WTC11 (cell line): ENCODE data around the gene TXNDC2. TPM values are rescaled to one million over a fixed set of nuclear protein-coding genes. Genes with fewer than 3 reads are reported as not detected.

Source experiments
- ATAC-seq: fragments of 200-7000 bp; cut with Tn5 transposase; 2 replicates; pipeline ENCODE4 v1.10.0; 2021; ENCODE audit warnings: mild to moderate bottlenecking, moderate library complexity
- CTCF ChIA-PET: fragments of 300-600 bp; sonication (Branson Sonifier 250); formaldehyde crosslinking; loops from one replicate; lab custom pipeline; 2021; ENCODE audit warnings: antibody characterized with exemption; lab: Charles Lee
- POLR2A ChIA-PET: fragments of 350-600 bp; sonication (Branson Sonifier 250); formaldehyde crosslinking; loops from one replicate; lab custom pipeline; 2021; ENCODE audit warnings: antibody characterized with exemption; lab: Charles Lee
- DNase-seq: peaks from one replicate; pipeline ENCODE4 v3.0.0; 2021; ENCODE audit warnings: low spot score
- H3K27ac Mint-ChIP-seq: 2 replicates; pipeline ENCODE4 v1.8.0; 2021; ENCODE audit warnings: mixed read lengths
- H3K27me3 Mint-ChIP-seq: 2 replicates; pipeline ENCODE4 v1.8.0; 2021; ENCODE audit warnings: low read depth, mild to moderate bottlenecking, moderate library complexity, mixed read lengths
- H3K36me3 Mint-ChIP-seq: 2 replicates; pipeline ENCODE4 v1.8.0; 2021; ENCODE audit warnings: mixed read lengths
- H3K4me1 Mint-ChIP-seq: 2 replicates; pipeline ENCODE4 v1.8.0; 2022; ENCODE audit warnings: mixed read lengths
- H3K4me3 Mint-ChIP-seq: 2 replicates; pipeline ENCODE4 v1.8.0; 2021; ENCODE audit warnings: mild to moderate bottlenecking, moderate library complexity, mixed read lengths
- H3K9me3 Mint-ChIP-seq: 2 replicates; pipeline ENCODE4 v1.8.0; 2021; ENCODE audit warnings: mixed read lengths
- CBFB ChIP-seq: sonication (generic); formaldehyde crosslinking; IDR thresholded peaks from 2 replicates; pipeline ENCODE4 v1.8.1; 2022; ENCODE audit warnings: mild to moderate bottlenecking, low read depth, missing genetic modification reagents
- ESRRA ChIP-seq: sonication (generic); formaldehyde crosslinking; IDR thresholded peaks from 2 replicates; pipeline ENCODE4 v1.8.1; 2022; ENCODE audit warnings: mild to moderate bottlenecking, missing genetic modification reagents, borderline replicate concordance
- ETV6 ChIP-seq: sonication (generic); formaldehyde crosslinking; IDR thresholded peaks from 2 replicates; pipeline ENCODE4 v1.8.1; 2022; ENCODE audit warnings: mild to moderate bottlenecking, missing genetic modification reagents
- GTF2I ChIP-seq: fragments of 250-450 bp; sonication (Bioruptor Pico); conservative IDR thresholded peaks from 2 replicates; pipeline ENCODE4 v1.4.0; 2021; ENCODE audit warnings: mild to moderate bottlenecking
- HMGA2 ChIP-seq: fragments of 250-450 bp; sonication (Bioruptor Pico); IDR thresholded peaks from 2 replicates; pipeline ENCODE4 v1.4.0; 2021; ENCODE audit warnings: mild to moderate bottlenecking, moderate library complexity
- NR2C2 ChIP-seq: sonication (generic); formaldehyde crosslinking; IDR thresholded peaks from 2 replicates; pipeline ENCODE4 v1.8.0; 2022; ENCODE audit warnings: mild to moderate bottlenecking, missing genetic modification reagents
- OVOL2 ChIP-seq: fragments of 250-450 bp; sonication (Bioruptor Pico); IDR thresholded peaks from 2 replicates; pipeline ENCODE4 v1.9.0; 2021; ENCODE audit warnings: mild to moderate bottlenecking, borderline replicate concordance
- PRRX2 ChIP-seq: fragments of 250-450 bp; sonication (Bioruptor Pico); IDR thresholded peaks from 2 replicates; pipeline ENCODE4 v1.8.0; 2021; ENCODE audit warnings: mild to moderate bottlenecking
- TEAD4 ChIP-seq: sonication (generic); formaldehyde crosslinking; IDR thresholded peaks from 2 replicates; pipeline ENCODE4 v1.8.0; 2022; ENCODE audit warnings: mild to moderate bottlenecking, missing genetic modification reagents
- total RNA-seq: library from RNA; stranded (reverse); gene quantifications from 3 replicates; pipeline ENCODE4 v1.2.3, GENCODE V29; 2021
- TF ChIP-seq, protein P1 (sequence below): sonication (generic); formaldehyde crosslinking; conservative IDR thresholded peaks from 2 replicates; pipeline ENCODE4 v1.8.1; 2023; ENCODE audit warnings: mild to moderate bottlenecking, low read depth, missing genetic modification reagents, moderate library complexity
- TF ChIP-seq, protein P2 (sequence below): sonication (generic); formaldehyde crosslinking; IDR thresholded peaks from 2 replicates; pipeline ENCODE4 v1.8.0; 2023; ENCODE audit warnings: missing genetic modification reagents, mild to moderate bottlenecking, borderline replicate concordance
- TF ChIP-seq, protein P3 (sequence below): fragments of 250-450 bp; sonication (Bioruptor Pico); IDR thresholded peaks from 2 replicates; pipeline ENCODE4 v1.8.0; 2021; ENCODE audit warnings: mild to moderate bottlenecking
- TF ChIP-seq, protein P4 (sequence below): sonication (generic); formaldehyde crosslinking; IDR thresholded peaks from 2 replicates; pipeline ENCODE4 v1.8.1; 2023; ENCODE audit warnings: mild to moderate bottlenecking, missing genetic modification reagents, moderate library complexity
- TF ChIP-seq, protein P5 (sequence below): sonication (generic); formaldehyde crosslinking; IDR thresholded peaks from 2 replicates; pipeline ENCODE4 v1.8.1; 2022; ENCODE audit warnings: missing genetic modification reagents, borderline replicate concordance
- TF ChIP-seq, protein P6 (sequence below): sonication (generic); formaldehyde crosslinking; IDR thresholded peaks from 2 replicates; pipeline ENCODE4 v1.8.0; 2022; ENCODE audit warnings: mild to moderate bottlenecking, missing genetic modification reagents

The TXNDC2 gene
- total RNA-seq, 1 experiment from 2014 or later = 0.26 TPM

DNA sequence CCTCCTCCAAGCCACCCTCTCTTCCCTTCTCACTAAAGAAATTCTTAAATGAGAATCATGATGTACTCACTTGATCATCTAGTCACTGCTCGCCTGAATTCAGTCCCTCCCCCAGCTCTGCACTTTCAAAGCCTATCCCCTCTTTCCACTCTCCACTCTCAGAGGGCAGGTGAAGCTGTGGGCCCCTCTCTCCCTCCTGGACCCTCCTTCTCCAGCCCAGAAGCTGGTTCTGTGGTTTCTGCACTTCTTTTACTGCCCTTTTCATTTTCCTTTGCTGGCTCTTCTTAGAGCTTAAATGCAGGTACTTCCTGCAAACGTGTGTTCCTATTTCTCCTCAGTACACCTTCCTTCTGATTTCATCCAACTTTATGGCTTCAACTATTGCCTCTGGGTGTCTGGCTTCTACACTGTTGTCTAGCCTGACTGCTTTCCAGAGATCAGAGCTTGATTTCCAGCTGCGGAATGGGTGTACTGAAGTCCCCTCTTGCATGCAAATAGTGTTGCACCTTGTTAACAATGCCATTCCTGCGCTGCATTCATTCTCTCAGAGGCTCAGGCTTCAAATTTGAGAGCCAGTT, 15.3 kb upstream of the TXNDC2 start:
- Mint-ChIP-seq H3K27me3 (peaks cover 5% of the 10 kb centered on the region; the same call in 1 of the 2 replicates), H3K36me3 (peaks cover 15% of the 10 kb centered on the region), H3K9me3 (peaks cover 16% of the 10 kb centered on the region), H3K27ac (no peak overlapping the region), H3K4me3 (no peak overlapping the region; the same call in 1 of the 2 replicates), H3K4me1 (peaks cover 30% of the 10 kb centered on the region)
- DNase-seq (no peak), ATAC-seq (no peak; the same call in 1 of the 2 replicates)
- CTCF ChIA-PET = interaction anchor here (1.0 kb wide), 1 partner anchor 80 kb away, joined by 3 read pairs; no protein-coding TSS in a partner anchor
- POLR2A ChIA-PET = interaction anchor here (1.3 kb wide), 1 partner anchor 15 kb away, joined by 3 read pairs; the partner anchor contains the start of gene TXNDC2
- TF ChIP-seq CBFB (no peak), PRRX2 (CRISPR knock-in tag) (no peak), HMGA2 (CRISPR knock-in tag) (no peak)

DNA sequence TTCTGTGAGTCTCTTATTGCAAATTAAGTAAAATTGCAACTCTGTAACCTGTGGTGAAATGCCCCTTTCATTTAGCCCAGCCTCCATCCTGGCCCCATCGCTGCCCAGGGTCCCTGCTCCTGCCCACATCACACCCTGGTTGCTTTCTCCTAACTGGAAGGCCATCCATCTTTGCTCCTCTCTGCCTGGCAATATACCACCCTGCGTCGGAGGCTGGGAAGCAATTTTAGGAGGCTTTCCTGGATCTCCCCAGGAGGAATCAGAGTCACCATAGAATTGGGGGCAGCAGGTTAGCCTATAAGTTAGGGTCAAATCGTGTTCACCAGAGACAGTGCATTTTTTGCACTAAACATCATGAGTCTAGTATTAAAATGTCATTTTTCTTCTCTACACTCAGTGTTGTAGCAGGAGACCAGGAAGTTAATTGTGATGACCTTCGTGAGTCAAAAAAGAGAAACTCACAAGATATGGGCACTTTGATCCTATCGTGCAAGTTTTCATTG, 14.5 kb upstream of the TXNDC2 start:
- Mint-ChIP-seq H3K27ac (no peak overlapping the region), H3K27me3 (peaks cover 3% of the 10 kb centered on the region; the same call in 1 of the 2 replicates), H3K4me3 (no peak overlapping the region), H3K4me1 (peaks cover 30% of the 10 kb centered on the region), H3K9me3 (peaks cover 8% of the 10 kb centered on the region), H3K36me3 (peaks cover 7% of the 10 kb centered on the region)
- ATAC-seq (no peak), DNase-seq (no peak)
- POLR2A ChIA-PET = no interaction called here
- CTCF ChIA-PET = no interaction called here
- TF ChIP-seq, protein P1, sequence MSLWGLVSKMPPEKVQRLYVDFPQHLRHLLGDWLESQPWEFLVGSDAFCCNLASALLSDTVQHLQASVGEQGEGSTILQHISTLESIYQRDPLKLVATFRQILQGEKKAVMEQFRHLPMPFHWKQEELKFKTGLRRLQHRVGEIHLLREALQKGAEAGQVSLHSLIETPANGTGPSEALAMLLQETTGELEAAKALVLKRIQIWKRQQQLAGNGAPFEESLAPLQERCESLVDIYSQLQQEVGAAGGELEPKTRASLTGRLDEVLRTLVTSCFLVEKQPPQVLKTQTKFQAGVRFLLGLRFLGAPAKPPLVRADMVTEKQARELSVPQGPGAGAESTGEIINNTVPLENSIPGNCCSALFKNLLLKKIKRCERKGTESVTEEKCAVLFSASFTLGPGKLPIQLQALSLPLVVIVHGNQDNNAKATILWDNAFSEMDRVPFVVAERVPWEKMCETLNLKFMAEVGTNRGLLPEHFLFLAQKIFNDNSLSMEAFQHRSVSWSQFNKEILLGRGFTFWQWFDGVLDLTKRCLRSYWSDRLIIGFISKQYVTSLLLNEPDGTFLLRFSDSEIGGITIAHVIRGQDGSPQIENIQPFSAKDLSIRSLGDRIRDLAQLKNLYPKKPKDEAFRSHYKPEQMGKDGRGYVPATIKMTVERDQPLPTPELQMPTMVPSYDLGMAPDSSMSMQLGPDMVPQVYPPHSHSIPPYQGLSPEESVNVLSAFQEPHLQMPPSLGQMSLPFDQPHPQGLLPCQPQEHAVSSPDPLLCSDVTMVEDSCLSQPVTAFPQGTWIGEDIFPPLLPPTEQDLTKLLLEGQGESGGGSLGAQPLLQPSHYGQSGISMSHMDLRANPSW (CRISPR knock-in tag) = no peak
- no peak for TF ChIP-seq OVOL2 (CRISPR knock-in tag)
- TF ChIP-seq TEAD4 (CRISPR knock-in tag) = no peak
- TF ChIP-seq PRRX2 (CRISPR knock-in tag) = no peak
- no peak for TF ChIP-seq ESRRA
- TF ChIP-seq NR2C2 = no peak
- TF ChIP-seq, protein P2, sequence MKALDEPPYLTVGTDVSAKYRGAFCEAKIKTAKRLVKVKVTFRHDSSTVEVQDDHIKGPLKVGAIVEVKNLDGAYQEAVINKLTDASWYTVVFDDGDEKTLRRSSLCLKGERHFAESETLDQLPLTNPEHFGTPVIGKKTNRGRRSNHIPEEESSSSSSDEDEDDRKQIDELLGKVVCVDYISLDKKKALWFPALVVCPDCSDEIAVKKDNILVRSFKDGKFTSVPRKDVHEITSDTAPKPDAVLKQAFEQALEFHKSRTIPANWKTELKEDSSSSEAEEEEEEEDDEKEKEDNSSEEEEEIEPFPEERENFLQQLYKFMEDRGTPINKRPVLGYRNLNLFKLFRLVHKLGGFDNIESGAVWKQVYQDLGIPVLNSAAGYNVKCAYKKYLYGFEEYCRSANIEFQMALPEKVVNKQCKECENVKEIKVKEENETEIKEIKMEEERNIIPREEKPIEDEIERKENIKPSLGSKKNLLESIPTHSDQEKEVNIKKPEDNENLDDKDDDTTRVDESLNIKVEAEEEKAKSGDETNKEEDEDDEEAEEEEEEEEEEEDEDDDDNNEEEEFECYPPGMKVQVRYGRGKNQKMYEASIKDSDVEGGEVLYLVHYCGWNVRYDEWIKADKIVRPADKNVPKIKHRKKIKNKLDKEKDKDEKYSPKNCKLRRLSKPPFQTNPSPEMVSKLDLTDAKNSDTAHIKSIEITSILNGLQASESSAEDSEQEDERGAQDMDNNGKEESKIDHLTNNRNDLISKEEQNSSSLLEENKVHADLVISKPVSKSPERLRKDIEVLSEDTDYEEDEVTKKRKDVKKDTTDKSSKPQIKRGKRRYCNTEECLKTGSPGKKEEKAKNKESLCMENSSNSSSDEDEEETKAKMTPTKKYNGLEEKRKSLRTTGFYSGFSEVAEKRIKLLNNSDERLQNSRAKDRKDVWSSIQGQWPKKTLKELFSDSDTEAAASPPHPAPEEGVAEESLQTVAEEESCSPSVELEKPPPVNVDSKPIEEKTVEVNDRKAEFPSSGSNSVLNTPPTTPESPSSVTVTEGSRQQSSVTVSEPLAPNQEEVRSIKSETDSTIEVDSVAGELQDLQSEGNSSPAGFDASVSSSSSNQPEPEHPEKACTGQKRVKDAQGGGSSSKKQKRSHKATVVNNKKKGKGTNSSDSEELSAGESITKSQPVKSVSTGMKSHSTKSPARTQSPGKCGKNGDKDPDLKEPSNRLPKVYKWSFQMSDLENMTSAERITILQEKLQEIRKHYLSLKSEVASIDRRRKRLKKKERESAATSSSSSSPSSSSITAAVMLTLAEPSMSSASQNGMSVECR (CRISPR knock-in tag) = no peak
- no peak for TF ChIP-seq GTF2I
- TF ChIP-seq, protein P3, sequence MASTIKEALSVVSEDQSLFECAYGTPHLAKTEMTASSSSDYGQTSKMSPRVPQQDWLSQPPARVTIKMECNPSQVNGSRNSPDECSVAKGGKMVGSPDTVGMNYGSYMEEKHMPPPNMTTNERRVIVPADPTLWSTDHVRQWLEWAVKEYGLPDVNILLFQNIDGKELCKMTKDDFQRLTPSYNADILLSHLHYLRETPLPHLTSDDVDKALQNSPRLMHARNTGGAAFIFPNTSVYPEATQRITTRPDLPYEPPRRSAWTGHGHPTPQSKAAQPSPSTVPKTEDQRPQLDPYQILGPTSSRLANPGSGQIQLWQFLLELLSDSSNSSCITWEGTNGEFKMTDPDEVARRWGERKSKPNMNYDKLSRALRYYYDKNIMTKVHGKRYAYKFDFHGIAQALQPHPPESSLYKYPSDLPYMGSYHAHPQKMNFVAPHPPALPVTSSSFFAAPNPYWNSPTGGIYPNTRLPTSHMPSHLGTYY (CRISPR knock-in tag) = no peak
- TF ChIP-seq, protein P4, sequence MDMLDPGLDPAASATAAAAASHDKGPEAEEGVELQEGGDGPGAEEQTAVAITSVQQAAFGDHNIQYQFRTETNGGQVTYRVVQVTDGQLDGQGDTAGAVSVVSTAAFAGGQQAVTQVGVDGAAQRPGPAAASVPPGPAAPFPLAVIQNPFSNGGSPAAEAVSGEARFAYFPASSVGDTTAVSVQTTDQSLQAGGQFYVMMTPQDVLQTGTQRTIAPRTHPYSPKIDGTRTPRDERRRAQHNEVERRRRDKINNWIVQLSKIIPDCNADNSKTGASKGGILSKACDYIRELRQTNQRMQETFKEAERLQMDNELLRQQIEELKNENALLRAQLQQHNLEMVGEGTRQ (CRISPR knock-in tag) = no peak
- TF ChIP-seq, protein P5, sequence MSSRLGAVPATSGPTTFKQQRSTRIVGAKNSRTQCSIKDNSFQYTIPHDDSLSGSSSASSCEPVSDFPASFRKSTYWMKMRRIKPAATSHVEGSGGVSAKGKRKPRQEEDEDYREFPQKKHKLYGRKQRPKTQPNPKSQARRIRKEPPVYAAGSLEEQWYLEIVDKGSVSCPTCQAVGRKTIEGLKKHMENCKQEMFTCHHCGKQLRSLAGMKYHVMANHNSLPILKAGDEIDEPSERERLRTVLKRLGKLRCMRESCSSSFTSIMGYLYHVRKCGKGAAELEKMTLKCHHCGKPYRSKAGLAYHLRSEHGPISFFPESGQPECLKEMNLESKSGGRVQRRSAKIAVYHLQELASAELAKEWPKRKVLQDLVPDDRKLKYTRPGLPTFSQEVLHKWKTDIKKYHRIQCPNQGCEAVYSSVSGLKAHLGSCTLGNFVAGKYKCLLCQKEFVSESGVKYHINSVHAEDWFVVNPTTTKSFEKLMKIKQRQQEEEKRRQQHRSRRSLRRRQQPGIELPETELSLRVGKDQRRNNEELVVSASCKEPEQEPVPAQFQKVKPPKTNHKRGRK = no peak
- no peak for TF ChIP-seq ETV6 (CRISPR knock-in tag)
- TF ChIP-seq, protein P6, sequence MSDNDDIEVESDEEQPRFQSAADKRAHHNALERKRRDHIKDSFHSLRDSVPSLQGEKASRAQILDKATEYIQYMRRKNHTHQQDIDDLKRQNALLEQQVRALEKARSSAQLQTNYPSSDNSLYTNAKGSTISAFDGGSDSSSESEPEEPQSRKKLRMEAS (CRISPR knock-in tag) = no peak
